Lower leg skin (tissue), 3 donors: ENCODE results near the gene SLC38A11.

Experiments
- CTCF ChIP-seq, 3 donors: fragments of 450-650 bp; IDR thresholded peaks; one replicate each; pipeline ENCODE4 v1.5.1; 2016; ENCODE audit warnings: antibody characterized with exemption in 3 of 3, mild to moderate bottlenecking in 3 of 3, moderate library complexity in 2 of 3
- POLR2A ChIP-seq, 2 donors: fragments of 450-650 bp; IDR thresholded peaks; one replicate each; pipeline ENCODE4 v1.6.1; 2016 to 2017; ENCODE audit warnings: antibody characterized with exemption in 2 of 2, mild to moderate bottlenecking in 1 of 2, moderate library complexity in 1 of 2

GRCh38 chr2:164992818-164993217 is 37.5 kb upstream of the SLC38A11 start:
- no peak for TF ChIP-seq CTCF (IDR thresholded peaks at IDR 0.05)
- TF ChIP-seq POLR2A (IDR thresholded peaks at IDR 0.05): no peak
